Neural progenitor cell (in vitro differentiated cells): ENCODE measurements around the gene ST7. TPM values are rescaled to one million over a fixed set of nuclear protein-coding genes. Genes with fewer than 3 reads are reported as not detected.
A peak's percentile ranks its signal among the peaks of the same experiment; 100 is the strongest.

Experiments
- DNase-seq: peaks from one replicate; pipeline ENCODE4 v3.0.0-alpha.2; 2016; ENCODE audit warnings: low spot score
- H2AFZ ChIP-seq: fragments of 200-600 bp; sonication (generic); replicated peaks from 2 replicates; pipeline ENCODE4 v1.6.1; 2016; ENCODE audit warnings: antibody characterized with exemption
- H3F3A ChIP-seq: fragments of 200-600 bp; sonication (generic); 2 replicates; pipeline ENCODE4 v1.6.1; 2016; ENCODE audit warnings: antibody characterized with exemption, low read depth
- H3K27ac ChIP-seq: fragments of 200-600 bp; sonication (generic); 2 replicates; pipeline ENCODE4 v1.5.1; 2016; ENCODE audit warnings: mild to moderate bottlenecking
- H3K27me3 ChIP-seq: fragments of 200-600 bp; sonication (generic); 2 replicates; pipeline ENCODE4 v1.6.1; 2016; ENCODE audit warnings: mild to moderate bottlenecking, moderate library complexity
- H3K36me3 ChIP-seq: fragments of 200-600 bp; sonication (generic); 2 replicates; pipeline ENCODE4 v1.5.1; 2016
- H3K4me1 ChIP-seq: fragments of 200-600 bp; sonication (generic); 2 replicates; pipeline ENCODE4 v1.6.1; 2016; ENCODE audit warnings: mixed run types
- H3K4me2 ChIP-seq: fragments of 200-600 bp; sonication (generic); 2 replicates; pipeline ENCODE4 v1.6.1; 2016
- H3K4me3 ChIP-seq: fragments of 200-600 bp; sonication (generic); 2 replicates; pipeline ENCODE4 v1.5.1; 2016
- H3K79me2 ChIP-seq: fragments of 200-600 bp; sonication (generic); 2 replicates; pipeline ENCODE4 v1.6.1; 2016; ENCODE audit warnings: low read depth
- H3K9ac ChIP-seq: fragments of 200-600 bp; sonication (generic); 2 replicates; pipeline ENCODE4 v1.6.1; 2016
- H3K9me3 ChIP-seq: fragments of 200-600 bp; sonication (generic); 2 replicates; pipeline ENCODE4 v1.5.1; 2016; ENCODE audit warnings: low read depth
- H4K20me1 ChIP-seq: fragments of 200-600 bp; sonication (generic); 2 replicates; pipeline ENCODE4 v1.6.1; 2016; ENCODE audit warnings: low read depth
- H3K27ac Mint-ChIP-seq: 3 replicates; pipeline ENCODE4 v1.8.0; 2021; ENCODE audit warnings: mixed read lengths
- H3K27me3 Mint-ChIP-seq: 2 replicates; pipeline ENCODE4 v1.8.0; 2022; ENCODE audit warnings: low read depth, mild to moderate bottlenecking, inconsistent platforms, moderate library complexity, mixed read lengths; ENCODE audit not compliant: insufficient read depth
- H3K36me3 Mint-ChIP-seq: 3 replicates; pipeline ENCODE4 v1.8.0; 2021; ENCODE audit warnings: mixed read lengths
- H3K4me1 Mint-ChIP-seq: 3 replicates; pipeline ENCODE4 v1.8.0; 2021; ENCODE audit warnings: mixed read lengths
- H3K4me3 Mint-ChIP-seq: 3 replicates; pipeline ENCODE4 v1.8.0; 2021; ENCODE audit warnings: mild to moderate bottlenecking, moderate library complexity, mixed read lengths
- H3K9me3 Mint-ChIP-seq: 3 replicates; pipeline ENCODE4 v1.8.0; 2020; ENCODE audit warnings: mixed read lengths
- CTCF ChIP-seq: fragments of 200-600 bp; sonication (generic); IDR thresholded peaks from 2 replicates; pipeline ENCODE4 v1.5.1; 2017; ENCODE audit warnings: antibody characterized with exemption, mild to moderate bottlenecking
- EZH2 ChIP-seq: fragments of 200-600 bp; sonication (generic); IDR thresholded peaks from 2 replicates; pipeline ENCODE4 v1.6.1; 2017; ENCODE audit warnings: antibody characterized with exemption, mild to moderate bottlenecking, moderate library complexity
- EZH2phosphoT487 ChIP-seq: fragments of 200-600 bp; sonication (generic); IDR thresholded peaks from 2 replicates; pipeline ENCODE4 v1.6.1; 2017; ENCODE audit warnings: antibody characterized with exemption
- total RNA-seq: library from RNA; depleted of rRNA; stranded (reverse); fragments of >200 nt; gene quantifications from 2 replicates; pipeline ENCODE4 v1.2.3, GENCODE V29; 2015; ENCODE audit warnings: low replicate concordance

ST7 gene
- total RNA-seq, 1 donor from 2014 or later: 5.8 TPM

GRCh38 chr7:116977172-116977571, 23.9 kb downstream of the ST7 start:
- Histone ChIP-seq H3K4me1 (peaks cover 6% of the 10 kb centered on the region), H3K9me3 (no peaks in the 10 kb centered on the region), H2AFZ (no peak overlapping the region), H3F3A (peaks cover under 1% of the 10 kb centered on the region), H3K9ac (no peak overlapping the region), H4K20me1 (no peaks in the 10 kb centered on the region), H3K4me2 (no peak overlapping the region), H3K4me3 (no peak overlapping the region), H3K27ac (no peak overlapping the region), H3K79me2 (no peaks in the 10 kb centered on the region), H3K27me3 (no peaks in the 10 kb centered on the region), H3K36me3 (no peaks in the 10 kb centered on the region)
- TF ChIP-seq CTCF (no peak), EZH2 (no peak), EZH2phosphoT487 (no peak)
- H3K27ac Mint-ChIP-seq: no peak overlapping the region
- peaks cover 12% of the 10 kb centered on the region for H3K4me1 Mint-ChIP-seq
- peaks cover 2% of the 10 kb centered on the region for H3K36me3 Mint-ChIP-seq
- peaks cover 2% of the 10 kb centered on the region for H3K27me3 Mint-ChIP-seq
- H3K4me3 Mint-ChIP-seq: no peak overlapping the region
- no peak for DNase-seq
- H3K9me3 Mint-ChIP-seq: peaks cover 5% of the 10 kb centered on the region

GRCh38 chr7:116978006-116978405, 24.7 kb downstream of the ST7 start:
- Histone ChIP-seq H3K27me3 (no peaks in the 10 kb centered on the region), H3K9me3 (no peaks in the 10 kb centered on the region), H3F3A (no peaks in the 10 kb centered on the region), H3K4me2 (no peak overlapping the region), H3K4me1 (peaks cover 3% of the 10 kb centered on the region), H3K36me3 (no peaks in the 10 kb centered on the region), H3K9ac (no peak overlapping the region), H3K79me2 (no peaks in the 10 kb centered on the region), H3K27ac (no peak overlapping the region), H2AFZ (no peak overlapping the region), H3K4me3 (no peak overlapping the region), H4K20me1 (no peaks in the 10 kb centered on the region)
- H3K4me1 Mint-ChIP-seq: peaks cover 5% of the 10 kb centered on the region
- H3K27me3 Mint-ChIP-seq: peaks cover 2% of the 10 kb centered on the region
- H3K9me3 Mint-ChIP-seq: peaks cover 5% of the 10 kb centered on the region
- H3K36me3 Mint-ChIP-seq: peaks cover 2% of the 10 kb centered on the region
- H3K27ac Mint-ChIP-seq: no peak overlapping the region
- no peak for DNase-seq
- TF ChIP-seq EZH2phosphoT487 (no peak), CTCF (no peak), EZH2 (no peak)
- H3K4me3 Mint-ChIP-seq: no peak overlapping the region

- Histone ChIP-seq H3K27ac (no peak overlapping the region), H3K9me3 (no peaks in the 10 kb centered on the region), H2AFZ (no peak overlapping the region), H3K4me2 (no peak overlapping the region), H3K4me3 (no peak overlapping the region), H4K20me1 (no peaks in the 10 kb centered on the region), H3K4me1 (peaks cover 3% of the 10 kb centered on the region), H3K9ac (no peak overlapping the region), H3K36me3 (no peaks in the 10 kb centered on the region), H3K27me3 (no peaks in the 10 kb centered on the region), H3F3A (no peaks in the 10 kb centered on the region), H3K79me2 (no peaks in the 10 kb centered on the region)
- Mint-ChIP-seq H3K9me3 (peaks cover 2% of the 10 kb centered on the region), H3K36me3 (peaks cover 2% of the 10 kb centered on the region), H3K4me3 (no peak overlapping the region), H3K27me3 (peaks cover 2% of the 10 kb centered on the region), H3K4me1 (peaks cover 5% of the 10 kb centered on the region), H3K27ac (no peak overlapping the region)
- DNase-seq: no peak
- TF ChIP-seq CTCF (no peak), EZH2phosphoT487 (peak; percentile 72), EZH2 (no peak)
Observed at GRCh38 chr7:116979430-116979829, 26.1 kb downstream of the ST7 start.
